SK-N-SH (cell line): ENCODE measurements around the gene CALU. TPM values are rescaled to one million over a fixed set of nuclear protein-coding genes. Genes with fewer than 3 reads are reported as not detected.

ENCODE experiments used
- CTCF ChIP-seq: fragments of 200-600 bp; sonication (generic); IDR thresholded peaks from 2 replicates; pipeline ENCODE4 v1.6.1; 2017; ENCODE audit warnings: antibody characterized with exemption, mild to moderate bottlenecking, moderate library complexity
- FOSL2 ChIP-seq: IDR thresholded peaks from 2 replicates; pipeline ENCODE4 v1.4.0; 2012; ENCODE audit warnings: low read depth, mild to moderate bottlenecking, moderate library complexity, borderline replicate concordance
- FOXM1 ChIP-seq: IDR thresholded peaks from 2 replicates; pipeline ENCODE4 v1.4.0; 2012; ENCODE audit warnings: low read depth, mild to moderate bottlenecking
- GABPA ChIP-seq: IDR thresholded peaks from 2 replicates; pipeline ENCODE4 v1.4.0; 2012; ENCODE audit warnings: low read depth, mild to moderate bottlenecking
- JUND ChIP-seq: IDR thresholded peaks from 2 replicates; pipeline ENCODE4 v1.4.0; 2012
- MAX ChIP-seq: IDR thresholded peaks from 2 replicates; pipeline ENCODE4 v1.4.0; 2012; ENCODE audit warnings: low read depth
- MXI1 ChIP-seq: IDR thresholded peaks from 2 replicates; pipeline ENCODE4 v1.6.1; 2012; ENCODE audit warnings: mild to moderate bottlenecking, low read depth, low read length, improper control_type of control experiment
- NFIC ChIP-seq: IDR thresholded peaks from 2 replicates; pipeline ENCODE4 v1.4.0; 2012; ENCODE audit warnings: borderline replicate concordance
- NRF1 ChIP-seq: IDR thresholded peaks from 2 replicates; pipeline ENCODE4 v1.6.1; 2012; ENCODE audit warnings: low read depth, mild to moderate bottlenecking, low read length
- PBX3 ChIP-seq: IDR thresholded peaks from 2 replicates; pipeline ENCODE4; 2012
- POLR2AphosphoS5 ChIP-seq: IDR thresholded peaks from 2 replicates; pipeline ENCODE4 v1.6.1; 2012; ENCODE audit warnings: low read depth, low read length
- RFX5 ChIP-seq: IDR thresholded peaks from 2 replicates; pipeline ENCODE4 v1.6.1; 2012; ENCODE audit warnings: mild to moderate bottlenecking, improper control_type of control experiment, low read length
- RXRA ChIP-seq: IDR thresholded peaks from 2 replicates; pipeline ENCODE4 v1.4.0; 2012; ENCODE audit warnings: low read depth, mild to moderate bottlenecking, borderline replicate concordance
- SIN3A ChIP-seq: IDR thresholded peaks from 2 replicates; pipeline ENCODE4 v1.6.1; 2012; ENCODE audit warnings: low read depth, mild to moderate bottlenecking, low read length, moderate library complexity, borderline replicate concordance
- TAF1 ChIP-seq: IDR thresholded peaks from 2 replicates; pipeline ENCODE4 v1.6.1; 2012; ENCODE audit warnings: low read depth, mild to moderate bottlenecking, low read length, moderate library complexity, borderline replicate concordance
- TCF12 ChIP-seq: IDR thresholded peaks from 2 replicates; pipeline ENCODE4 v1.4.0; 2012
- USF1 ChIP-seq: IDR thresholded peaks from 2 replicates; pipeline ENCODE4 v1.4.0; 2012; ENCODE audit warnings: low read depth, borderline replicate concordance
- USF2 ChIP-seq: fragments of 150-350 bp; IDR thresholded peaks from 2 replicates; pipeline ENCODE4 v1.6.1; 2017; ENCODE audit warnings: antibody characterized with exemption, low read length, low read depth, borderline replicate concordance
- YY1 ChIP-seq: IDR thresholded peaks from 2 replicates; pipeline ENCODE4 v1.4.0; 2012; ENCODE audit warnings: low read depth, mild to moderate bottlenecking
- polyA plus RNA-seq, 3 experiments: library from polyadenylated mRNA; depleted of rRNA; stranded (reverse); fragments of >200 nt; gene quantifications; 2 replicates each; pipeline ENCODE4 v1.2.3, GENCODE V29; 2012
- TF ChIP-seq, protein P1 (sequence below): IDR thresholded peaks from 2 replicates; pipeline ENCODE4 v1.6.1; 2012; ENCODE audit warnings: mild to moderate bottlenecking, low read depth, low read length, moderate library complexity
- TF ChIP-seq, protein P2 (sequence below): IDR thresholded peaks from 2 replicates; pipeline ENCODE4 v1.4.0; 2012; ENCODE audit warnings: low read depth, borderline replicate concordance

The CALU gene
- polyA plus RNA-seq, 1 of the 3 experiments (the other 2 are of a cell fraction): 195 TPM

DNA sequence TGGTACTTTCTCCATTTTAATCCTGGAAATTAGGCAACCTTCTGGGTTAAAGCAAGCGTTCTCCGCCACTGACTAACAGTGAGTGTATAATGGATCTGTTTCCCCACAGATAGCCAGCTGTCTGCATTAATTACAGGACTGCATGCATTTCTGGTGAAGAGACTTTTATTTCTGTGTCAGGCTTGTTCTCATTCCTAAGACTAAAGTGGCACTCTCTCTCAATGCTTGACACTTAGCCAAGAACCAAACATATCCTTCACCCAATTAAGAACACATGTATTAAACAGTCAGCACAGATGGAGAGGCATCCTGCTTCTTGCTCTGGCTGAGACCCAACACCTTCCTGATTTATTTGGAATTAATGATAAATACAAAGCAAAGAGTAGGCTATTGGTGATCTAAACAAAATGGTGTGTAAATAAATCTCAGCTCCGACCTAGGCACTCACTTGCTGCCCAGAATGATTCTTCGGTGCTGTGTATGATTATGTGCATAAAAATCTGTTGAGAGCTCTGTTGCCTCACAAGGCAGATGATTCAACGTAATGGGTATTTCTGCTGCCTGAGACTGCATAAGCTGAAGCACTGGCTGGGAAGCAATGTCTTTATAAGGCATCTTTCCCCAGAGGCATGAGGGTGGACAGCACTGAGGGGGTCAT, 16.8 kb downstream of the CALU start (continued):
- TF ChIP-seq, protein P1, sequence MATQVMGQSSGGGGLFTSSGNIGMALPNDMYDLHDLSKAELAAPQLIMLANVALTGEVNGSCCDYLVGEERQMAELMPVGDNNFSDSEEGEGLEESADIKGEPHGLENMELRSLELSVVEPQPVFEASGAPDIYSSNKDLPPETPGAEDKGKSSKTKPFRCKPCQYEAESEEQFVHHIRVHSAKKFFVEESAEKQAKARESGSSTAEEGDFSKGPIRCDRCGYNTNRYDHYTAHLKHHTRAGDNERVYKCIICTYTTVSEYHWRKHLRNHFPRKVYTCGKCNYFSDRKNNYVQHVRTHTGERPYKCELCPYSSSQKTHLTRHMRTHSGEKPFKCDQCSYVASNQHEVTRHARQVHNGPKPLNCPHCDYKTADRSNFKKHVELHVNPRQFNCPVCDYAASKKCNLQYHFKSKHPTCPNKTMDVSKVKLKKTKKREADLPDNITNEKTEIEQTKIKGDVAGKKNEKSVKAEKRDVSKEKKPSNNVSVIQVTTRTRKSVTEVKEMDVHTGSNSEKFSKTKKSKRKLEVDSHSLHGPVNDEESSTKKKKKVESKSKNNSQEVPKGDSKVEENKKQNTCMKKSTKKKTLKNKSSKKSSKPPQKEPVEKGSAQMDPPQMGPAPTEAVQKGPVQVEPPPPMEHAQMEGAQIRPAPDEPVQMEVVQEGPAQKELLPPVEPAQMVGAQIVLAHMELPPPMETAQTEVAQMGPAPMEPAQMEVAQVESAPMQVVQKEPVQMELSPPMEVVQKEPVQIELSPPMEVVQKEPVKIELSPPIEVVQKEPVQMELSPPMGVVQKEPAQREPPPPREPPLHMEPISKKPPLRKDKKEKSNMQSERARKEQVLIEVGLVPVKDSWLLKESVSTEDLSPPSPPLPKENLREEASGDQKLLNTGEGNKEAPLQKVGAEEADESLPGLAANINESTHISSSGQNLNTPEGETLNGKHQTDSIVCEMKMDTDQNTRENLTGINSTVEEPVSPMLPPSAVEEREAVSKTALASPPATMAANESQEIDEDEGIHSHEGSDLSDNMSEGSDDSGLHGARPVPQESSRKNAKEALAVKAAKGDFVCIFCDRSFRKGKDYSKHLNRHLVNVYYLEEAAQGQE: peak; percentile 34; the same call in 1 of the 2 replicates
- TF ChIP-seq GABPA (0 out of 2 replicates have a peak, but pooled peaks have one; percentile 12), FOSL2 (peak; percentile 88), NRF1 (no peak), POLR2AphosphoS5 (peak; percentile 87), TAF1 (peak; percentile 24; the same call in 1 of the 2 replicates), CTCF (no peak), FOXM1 (peak; percentile 89), SIN3A (peak; percentile 79; the same call in 1 of the 2 replicates), MXI1 (peak; percentile 73), RFX5 (no peak), USF2 (no peak), MAX (peak; percentile 64), NFIC (peak; percentile 83), PBX3 (peak; percentile 98), USF1 (0 out of 2 replicates have a peak, but pooled peaks have one; percentile 19), JUND (peak; percentile 89), TCF12 (peak; percentile 95), RXRA (peak; percentile 62; the same call in 1 of the 2 replicates), YY1 (peak; percentile 45; the same call in 1 of the 2 replicates)
- TF ChIP-seq, protein P2, sequence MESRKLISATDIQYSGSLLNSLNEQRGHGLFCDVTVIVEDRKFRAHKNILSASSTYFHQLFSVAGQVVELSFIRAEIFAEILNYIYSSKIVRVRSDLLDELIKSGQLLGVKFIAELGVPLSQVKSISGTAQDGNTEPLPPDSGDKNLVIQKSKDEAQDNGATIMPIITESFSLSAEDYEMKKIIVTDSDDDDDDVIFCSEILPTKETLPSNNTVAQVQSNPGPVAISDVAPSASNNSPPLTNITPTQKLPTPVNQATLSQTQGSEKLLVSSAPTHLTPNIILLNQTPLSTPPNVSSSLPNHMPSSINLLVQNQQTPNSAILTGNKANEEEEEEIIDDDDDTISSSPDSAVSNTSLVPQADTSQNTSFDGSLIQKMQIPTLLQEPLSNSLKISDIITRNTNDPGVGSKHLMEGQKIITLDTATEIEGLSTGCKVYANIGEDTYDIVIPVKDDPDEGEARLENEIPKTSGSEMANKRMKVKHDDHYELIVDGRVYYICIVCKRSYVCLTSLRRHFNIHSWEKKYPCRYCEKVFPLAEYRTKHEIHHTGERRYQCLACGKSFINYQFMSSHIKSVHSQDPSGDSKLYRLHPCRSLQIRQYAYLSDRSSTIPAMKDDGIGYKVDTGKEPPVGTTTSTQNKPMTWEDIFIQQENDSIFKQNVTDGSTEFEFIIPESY: peak; percentile 73; the same call in 1 of the 2 replicates
